SK-N-SH (cell line): Measurements from ENCODE around the gene MZF1.
"Not testable (repeated sequence)": the region's sequence is repeated elsewhere in the genome, so short reads cannot be mapped to it uniquely, and the experiment has no call there.

Experiments
- GABPA ChIP-seq: IDR thresholded peaks from 2 replicates; pipeline ENCODE4 v1.4.0; 2012; ENCODE audit warnings: low read depth, mild to moderate bottlenecking
- POLR2AphosphoS5 ChIP-seq: IDR thresholded peaks from 2 replicates; pipeline ENCODE4 v1.6.1; 2012; ENCODE audit warnings: low read depth, low read length
- TF ChIP-seq, protein P1 (sequence below): fragments of 200-600 bp; sonication (generic); IDR thresholded peaks from 2 replicates; pipeline ENCODE4 v1.6.1; 2017; ENCODE audit warnings: antibody characterized with exemption, mild to moderate bottlenecking, moderate library complexity
- TF ChIP-seq, protein P2 (sequence below): IDR thresholded peaks from 2 replicates; pipeline ENCODE4 v1.4.0; 2012; ENCODE audit warnings: low read depth, borderline replicate concordance
- TF ChIP-seq, protein P3 (sequence below): IDR thresholded peaks from 2 replicates; pipeline ENCODE4 v1.6.1; 2012; ENCODE audit warnings: mild to moderate bottlenecking, low read depth, low read length, moderate library complexity

DNA sequence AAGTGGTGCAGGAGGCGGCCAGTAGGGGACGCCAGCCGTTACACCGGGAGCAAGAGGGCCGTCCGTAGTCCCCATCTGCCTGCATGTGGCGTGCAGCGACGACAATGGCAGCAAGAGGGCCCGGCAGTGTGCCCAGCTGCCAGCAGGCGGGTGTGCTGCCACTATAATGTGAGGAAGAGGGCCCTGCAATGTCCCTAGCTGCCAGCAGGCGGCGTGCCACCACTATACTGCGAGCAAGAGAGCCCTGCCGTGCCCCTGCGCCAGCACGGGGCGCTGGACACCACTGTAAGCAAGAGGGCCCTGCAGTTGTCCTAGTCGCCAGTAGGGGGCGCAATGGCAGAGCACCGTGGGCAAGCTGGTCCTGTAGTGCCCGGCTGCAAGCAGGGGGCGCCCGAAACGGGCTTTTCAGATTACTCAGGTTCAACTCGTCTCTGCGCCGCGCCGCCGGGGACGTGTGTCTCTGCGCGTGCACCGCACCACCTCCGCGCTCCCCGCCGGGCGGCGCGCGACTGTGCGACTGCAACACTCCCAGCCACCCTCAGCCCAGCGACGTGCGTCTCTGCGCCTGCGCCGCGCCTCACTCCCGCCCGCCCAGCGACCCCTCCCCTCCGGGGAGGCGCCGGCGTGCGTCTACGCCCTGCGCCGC lies 33.2 kb upstream of the MZF1 start:
- TF ChIP-seq, protein P1, sequence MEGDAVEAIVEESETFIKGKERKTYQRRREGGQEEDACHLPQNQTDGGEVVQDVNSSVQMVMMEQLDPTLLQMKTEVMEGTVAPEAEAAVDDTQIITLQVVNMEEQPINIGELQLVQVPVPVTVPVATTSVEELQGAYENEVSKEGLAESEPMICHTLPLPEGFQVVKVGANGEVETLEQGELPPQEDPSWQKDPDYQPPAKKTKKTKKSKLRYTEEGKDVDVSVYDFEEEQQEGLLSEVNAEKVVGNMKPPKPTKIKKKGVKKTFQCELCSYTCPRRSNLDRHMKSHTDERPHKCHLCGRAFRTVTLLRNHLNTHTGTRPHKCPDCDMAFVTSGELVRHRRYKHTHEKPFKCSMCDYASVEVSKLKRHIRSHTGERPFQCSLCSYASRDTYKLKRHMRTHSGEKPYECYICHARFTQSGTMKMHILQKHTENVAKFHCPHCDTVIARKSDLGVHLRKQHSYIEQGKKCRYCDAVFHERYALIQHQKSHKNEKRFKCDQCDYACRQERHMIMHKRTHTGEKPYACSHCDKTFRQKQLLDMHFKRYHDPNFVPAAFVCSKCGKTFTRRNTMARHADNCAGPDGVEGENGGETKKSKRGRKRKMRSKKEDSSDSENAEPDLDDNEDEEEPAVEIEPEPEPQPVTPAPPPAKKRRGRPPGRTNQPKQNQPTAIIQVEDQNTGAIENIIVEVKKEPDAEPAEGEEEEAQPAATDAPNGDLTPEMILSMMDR = not testable (repeated sequence)
- not testable (repeated sequence) for TF ChIP-seq POLR2AphosphoS5, GABPA
- TF ChIP-seq, protein P2, sequence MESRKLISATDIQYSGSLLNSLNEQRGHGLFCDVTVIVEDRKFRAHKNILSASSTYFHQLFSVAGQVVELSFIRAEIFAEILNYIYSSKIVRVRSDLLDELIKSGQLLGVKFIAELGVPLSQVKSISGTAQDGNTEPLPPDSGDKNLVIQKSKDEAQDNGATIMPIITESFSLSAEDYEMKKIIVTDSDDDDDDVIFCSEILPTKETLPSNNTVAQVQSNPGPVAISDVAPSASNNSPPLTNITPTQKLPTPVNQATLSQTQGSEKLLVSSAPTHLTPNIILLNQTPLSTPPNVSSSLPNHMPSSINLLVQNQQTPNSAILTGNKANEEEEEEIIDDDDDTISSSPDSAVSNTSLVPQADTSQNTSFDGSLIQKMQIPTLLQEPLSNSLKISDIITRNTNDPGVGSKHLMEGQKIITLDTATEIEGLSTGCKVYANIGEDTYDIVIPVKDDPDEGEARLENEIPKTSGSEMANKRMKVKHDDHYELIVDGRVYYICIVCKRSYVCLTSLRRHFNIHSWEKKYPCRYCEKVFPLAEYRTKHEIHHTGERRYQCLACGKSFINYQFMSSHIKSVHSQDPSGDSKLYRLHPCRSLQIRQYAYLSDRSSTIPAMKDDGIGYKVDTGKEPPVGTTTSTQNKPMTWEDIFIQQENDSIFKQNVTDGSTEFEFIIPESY = not testable (repeated sequence)
- TF ChIP-seq, protein P3, sequence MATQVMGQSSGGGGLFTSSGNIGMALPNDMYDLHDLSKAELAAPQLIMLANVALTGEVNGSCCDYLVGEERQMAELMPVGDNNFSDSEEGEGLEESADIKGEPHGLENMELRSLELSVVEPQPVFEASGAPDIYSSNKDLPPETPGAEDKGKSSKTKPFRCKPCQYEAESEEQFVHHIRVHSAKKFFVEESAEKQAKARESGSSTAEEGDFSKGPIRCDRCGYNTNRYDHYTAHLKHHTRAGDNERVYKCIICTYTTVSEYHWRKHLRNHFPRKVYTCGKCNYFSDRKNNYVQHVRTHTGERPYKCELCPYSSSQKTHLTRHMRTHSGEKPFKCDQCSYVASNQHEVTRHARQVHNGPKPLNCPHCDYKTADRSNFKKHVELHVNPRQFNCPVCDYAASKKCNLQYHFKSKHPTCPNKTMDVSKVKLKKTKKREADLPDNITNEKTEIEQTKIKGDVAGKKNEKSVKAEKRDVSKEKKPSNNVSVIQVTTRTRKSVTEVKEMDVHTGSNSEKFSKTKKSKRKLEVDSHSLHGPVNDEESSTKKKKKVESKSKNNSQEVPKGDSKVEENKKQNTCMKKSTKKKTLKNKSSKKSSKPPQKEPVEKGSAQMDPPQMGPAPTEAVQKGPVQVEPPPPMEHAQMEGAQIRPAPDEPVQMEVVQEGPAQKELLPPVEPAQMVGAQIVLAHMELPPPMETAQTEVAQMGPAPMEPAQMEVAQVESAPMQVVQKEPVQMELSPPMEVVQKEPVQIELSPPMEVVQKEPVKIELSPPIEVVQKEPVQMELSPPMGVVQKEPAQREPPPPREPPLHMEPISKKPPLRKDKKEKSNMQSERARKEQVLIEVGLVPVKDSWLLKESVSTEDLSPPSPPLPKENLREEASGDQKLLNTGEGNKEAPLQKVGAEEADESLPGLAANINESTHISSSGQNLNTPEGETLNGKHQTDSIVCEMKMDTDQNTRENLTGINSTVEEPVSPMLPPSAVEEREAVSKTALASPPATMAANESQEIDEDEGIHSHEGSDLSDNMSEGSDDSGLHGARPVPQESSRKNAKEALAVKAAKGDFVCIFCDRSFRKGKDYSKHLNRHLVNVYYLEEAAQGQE = not testable (repeated sequence)
